ENCODE data around the gene PSTPIP2.
"Not testable (repeated sequence)": the region's sequence is repeated elsewhere in the genome, so short reads cannot be mapped to it uniquely, and the experiment has no call there.

Gene PSTPIP2

DNA sequence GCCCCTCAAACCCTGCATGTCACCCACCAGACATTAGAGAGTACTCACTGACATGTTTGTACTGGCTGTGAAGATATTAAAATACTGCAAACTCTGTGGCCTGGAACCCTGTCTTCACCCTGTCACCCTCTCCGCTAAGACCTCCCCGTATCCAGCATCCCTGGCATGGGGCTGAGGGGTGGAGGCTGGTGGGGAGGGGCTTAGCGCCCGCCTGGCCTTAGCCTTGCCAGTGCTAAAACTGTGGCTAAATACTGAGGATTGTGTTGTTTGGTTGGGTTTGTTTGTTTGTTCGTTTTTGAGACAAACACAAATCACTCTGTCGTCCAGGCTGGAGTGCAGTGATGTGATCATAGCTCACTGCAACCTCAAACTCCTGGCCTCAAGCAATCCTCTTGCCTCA lies 1.8 kb downstream of the PSTPIP2 start:
- no peak for DNase-seq (ENCODE audit: low read depth in 2 of 2)

- DNase-seq (ENCODE audit: low read depth in 2 of 2) = no peak
Measured at GRCh38 chr18:46069524-46069923, 2.5 kb downstream of the PSTPIP2 start.

DNA sequence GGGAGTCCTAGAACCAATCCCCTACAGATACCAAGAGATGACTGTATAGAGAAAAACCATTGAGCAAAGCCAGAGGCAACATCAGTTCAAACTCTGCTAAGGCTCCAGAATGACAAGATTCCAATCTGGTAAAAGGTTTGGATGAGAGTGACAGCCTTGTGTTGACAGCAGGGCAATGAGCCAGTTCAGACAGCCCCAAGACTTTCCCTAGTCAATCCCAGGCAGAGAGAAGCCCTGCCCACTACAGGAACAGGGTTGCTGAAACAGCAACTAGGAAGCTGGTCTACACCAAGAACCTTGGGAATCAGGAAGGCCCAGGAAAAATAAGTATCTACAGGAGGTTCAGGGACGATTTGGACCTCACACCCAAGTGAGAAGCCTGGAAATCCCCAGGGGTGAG lies 3.3 kb downstream of the PSTPIP2 start:
- no peak for DNase-seq (ENCODE audit: low read depth in 2 of 2)

GRCh38 chr18:46067438-46068007 lies 4.5 kb downstream of the PSTPIP2 start:
- DNase-seq (ENCODE audit: low read depth in 2 of 2) = no peak

GRCh38 chr18:46062781-46063180 lies 9.3 kb downstream of the PSTPIP2 start:
- no peak for DNase-seq (ENCODE audit: low read depth in 2 of 2)

GRCh38 chr18:46061796-46062195 lies 10.3 kb downstream of the PSTPIP2 start:
- no peak for DNase-seq (ENCODE audit: low read depth in 2 of 2)

GRCh38 chr18:46061387-46061786 lies 10.7 kb downstream of the PSTPIP2 start:
- no peak for DNase-seq (ENCODE audit: low read depth in 2 of 2)

DNA sequence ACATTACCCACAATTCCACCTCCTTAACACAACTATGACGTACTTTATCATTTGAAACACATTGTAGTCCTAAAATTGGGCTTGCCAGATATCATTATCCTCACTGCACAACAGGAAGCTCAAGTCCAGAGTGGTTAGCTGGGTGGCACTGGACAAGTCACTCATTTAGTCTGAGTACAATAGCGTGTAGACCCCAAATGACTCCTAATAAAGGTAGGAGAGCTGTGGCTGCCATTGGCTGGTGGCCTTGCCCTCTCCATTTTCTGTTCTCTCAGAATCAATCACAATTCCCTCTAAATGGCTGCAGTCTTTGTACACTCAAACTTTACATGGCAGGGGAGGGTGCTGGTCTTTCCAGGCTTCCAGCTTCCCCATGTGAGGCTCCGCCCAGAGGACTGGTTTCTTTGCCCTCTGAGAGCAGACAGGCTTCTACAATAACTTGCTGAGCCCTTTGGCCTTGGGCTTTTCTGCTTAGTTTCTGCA lies 11.7 kb downstream of the PSTPIP2 start:
- DNase-seq (ENCODE audit: low read depth in 2 of 2) = no peak

DNA sequence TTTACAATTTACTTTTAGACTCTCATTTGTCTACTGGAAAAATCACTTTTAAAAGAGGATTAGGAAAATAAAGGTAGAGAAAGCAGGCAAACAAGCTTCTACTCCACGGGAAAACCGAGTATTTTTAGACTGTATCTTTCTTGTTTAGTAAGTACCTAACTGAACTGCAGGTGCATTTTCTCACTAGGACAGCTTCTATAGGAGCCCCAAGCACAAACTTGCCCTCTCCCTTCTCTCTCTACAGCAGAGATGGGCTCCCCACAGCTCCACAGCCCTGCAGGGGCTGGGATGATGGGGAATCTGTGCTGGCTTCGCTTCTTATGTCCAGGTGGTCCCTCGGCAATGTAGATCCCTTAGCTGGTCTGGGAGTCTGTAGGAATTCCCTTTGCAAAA lies 16.2 kb downstream of the PSTPIP2 start:
- DNase-seq (ENCODE audit: low read depth in 2 of 2) = no peak

- DNase-seq (ENCODE audit: low read depth in 2 of 2) = no peak
Measured at GRCh38 chr18:46054956-46055837, 16.9 kb downstream of the PSTPIP2 start.

- DNase-seq (ENCODE audit: low read depth in 2 of 2) = no peak
Measured at GRCh38 chr18:46053368-46054095, 18.5 kb downstream of the PSTPIP2 start.

- DNase-seq (ENCODE audit: low read depth in 2 of 2) = no peak
Measured at GRCh38 chr18:46051731-46052461, 20.2 kb downstream of the PSTPIP2 start.

DNA sequence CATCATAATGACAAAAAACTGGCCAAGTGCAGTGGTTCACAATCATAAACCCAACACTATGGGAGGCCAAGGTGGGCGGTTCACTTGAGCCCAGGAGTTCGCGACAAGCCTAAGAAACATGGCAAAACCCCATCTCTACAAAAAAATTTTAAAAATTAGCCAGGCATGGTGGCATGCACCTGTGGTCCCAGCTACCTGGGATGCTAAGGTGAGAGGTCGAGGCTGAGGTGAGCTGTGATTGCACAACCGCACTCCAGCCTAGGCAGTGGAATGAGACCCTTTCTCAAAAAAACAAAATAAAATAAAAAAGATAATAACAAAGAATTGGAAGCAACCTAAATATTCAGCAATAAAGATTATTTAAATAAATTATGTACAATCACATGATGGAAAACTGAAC lies 21.8 kb downstream of the PSTPIP2 start:
- no peak for DNase-seq (ENCODE audit: low read depth in 2 of 2)

DNA sequence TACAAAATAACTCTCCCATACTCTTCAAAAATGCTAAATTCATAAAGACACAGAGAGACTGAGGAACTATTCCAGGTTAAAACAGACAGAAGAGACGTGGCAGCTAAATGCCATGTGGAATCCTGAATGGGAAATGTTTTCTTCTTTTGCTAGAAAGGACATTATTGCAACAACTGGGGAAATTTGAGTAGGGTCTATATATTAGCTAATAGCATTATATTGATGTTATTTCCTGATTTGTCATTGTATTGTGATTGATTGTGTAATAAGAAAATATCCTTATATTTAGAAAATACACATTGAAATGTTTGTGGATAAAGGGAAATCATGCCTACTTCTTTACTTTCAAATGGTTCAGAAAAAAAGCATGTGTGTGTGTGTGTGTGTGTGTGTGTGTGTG lies 23.4 kb downstream of the PSTPIP2 start:
- no peak for DNase-seq (ENCODE audit: low read depth in 2 of 2)

- DNase-seq (ENCODE audit: low read depth in 2 of 2) = not testable (repeated sequence)
Measured at GRCh38 chr18:46047369-46047768, 24.7 kb downstream of the PSTPIP2 start.

DNA sequence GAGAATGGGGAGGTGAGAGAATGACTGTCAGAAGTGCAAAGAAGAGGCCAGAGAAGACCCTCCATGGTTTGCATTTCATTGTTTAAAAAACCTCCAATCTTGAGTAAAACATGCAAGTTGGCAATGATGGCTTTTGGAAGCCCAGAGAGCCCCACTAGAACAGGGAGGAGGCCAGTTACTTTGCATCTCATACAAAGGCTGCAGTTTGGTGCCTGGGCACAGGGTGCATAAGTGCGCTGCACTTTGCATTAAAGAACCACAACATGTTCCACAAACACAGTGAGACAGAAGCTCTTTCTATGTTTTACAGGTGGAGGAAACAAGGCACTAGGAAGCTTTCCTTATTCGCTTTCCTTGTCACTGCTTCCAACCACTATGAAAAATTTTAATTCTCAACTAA lies 25.4 kb downstream of the PSTPIP2 start:
- DNase-seq (ENCODE audit: low read depth in 2 of 2) = no peak

GRCh38 chr18:46046126-46046525 lies 25.9 kb downstream of the PSTPIP2 start:
- no peak for DNase-seq (ENCODE audit: low read depth in 2 of 2)

- peak in 1 of 2 donors; percentile 9 for DNase-seq (ENCODE audit: low read depth in 2 of 2)
Measured at GRCh38 chr18:46042571-46043123, 29.4 kb downstream of the PSTPIP2 start.

DNA sequence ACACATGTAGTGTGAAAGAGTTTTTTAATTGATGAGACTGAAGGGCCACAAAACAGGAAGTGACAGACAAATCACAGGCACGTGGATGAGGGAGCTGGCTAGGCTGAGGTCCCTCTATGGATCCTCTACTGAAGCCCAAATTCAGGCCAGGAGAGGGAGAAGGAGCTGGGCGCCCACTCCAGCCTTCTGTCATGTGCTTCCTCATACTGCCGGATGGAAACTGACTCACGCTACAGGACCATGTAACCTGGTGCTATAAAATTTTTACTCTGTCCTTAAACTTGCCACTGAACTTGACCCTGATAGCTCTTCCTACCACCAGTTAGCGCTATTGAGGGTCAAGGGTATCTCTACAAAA lies 31.3 kb downstream of the PSTPIP2 start:
- DNase-seq (ENCODE audit: low read depth in 2 of 2) = no peak

GRCh38 chr18:46040033-46040746 lies 31.9 kb downstream of the PSTPIP2 start:
- no peak for DNase-seq (ENCODE audit: low read depth in 2 of 2)

Measured in stimulated activated CD4-positive, alpha-beta T cell treated with anti-CD3 and anti-CD28 coated beads, Interleukin-15, amount 100 ng/mL, for 48 hours (primary cell).